ENCODE measurements around the gene CDH23.

- no peak for TF ChIP-seq EZH2 (IDR thresholded peaks at IDR 0.05; ENCODE audit: insufficient read depth, poor library complexity, severe bottlenecking)
- TF ChIP-seq EZH2phosphoT487 (IDR thresholded peaks at IDR 0.05; ENCODE audit: insufficient read depth, low read depth), result no peak
Measured at GRCh38 chr10:71736570-71736952, 339.8 kb downstream of the CDH23 start.

Measured in GM23248 (cell line).